Stimulated activated CD4-positive, alpha-beta T cell treated with anti-CD3 and anti-CD28 coated beads, Interleukin-12 subunit alpha, Interleukin-12 subunit beta, amount 100 ng/mL, for 4 hours (primary cell): ENCODE measurements around the gene CPA4.

Experiments
- DNase-seq: peaks from one replicate; pipeline ENCODE4 v3.0.0-alpha.2; 2020

Gene CPA4

DNA sequence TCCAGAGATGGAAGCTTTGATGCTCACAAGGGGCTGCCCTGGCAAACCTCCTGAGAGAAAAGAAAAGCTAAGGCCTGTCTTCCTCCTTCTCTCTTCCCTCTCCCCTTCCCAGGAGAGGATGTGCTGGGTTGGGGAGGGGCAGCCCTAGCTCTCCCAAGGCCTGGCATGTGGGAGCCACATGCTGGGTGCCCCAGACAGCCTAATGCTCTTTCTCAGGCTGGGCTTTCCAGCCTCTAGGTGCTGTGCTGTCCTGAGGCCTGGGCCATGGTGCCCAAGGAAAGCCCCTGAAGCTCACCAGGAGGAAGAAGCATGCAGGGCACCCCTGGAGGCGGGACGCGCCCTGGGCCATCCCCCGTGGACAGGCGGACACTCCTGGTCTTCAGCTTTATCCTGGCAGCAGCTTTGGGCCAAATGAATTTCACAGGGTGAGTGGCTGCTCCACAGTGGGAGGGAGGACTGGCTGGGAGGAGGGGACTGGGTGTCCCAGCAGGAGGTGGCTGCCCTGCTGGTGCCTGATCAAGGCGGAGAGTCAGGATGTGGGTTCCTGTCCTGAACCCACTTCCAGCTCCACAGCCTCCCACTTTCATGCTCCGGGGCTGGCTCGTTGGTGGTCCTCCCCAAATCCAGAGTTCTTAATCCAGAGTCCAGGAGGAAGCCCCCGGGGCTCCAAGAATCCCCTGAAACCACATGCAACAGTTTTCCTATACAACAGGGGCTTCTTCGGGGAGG lies 53.4 kb downstream of the CPA4 start:
- no peak for DNase-seq

- DNase-seq, result no peak
Observed at GRCh38 chr7:130346941-130347340, 54.0 kb downstream of the CPA4 start.

GRCh38 chr7:130349911-130350782 lies 57.2 kb downstream of the CPA4 start:
- DNase-seq, result no peak

- no peak for DNase-seq
Observed at GRCh38 chr7:130350945-130351790, 58.2 kb downstream of the CPA4 start.

DNA sequence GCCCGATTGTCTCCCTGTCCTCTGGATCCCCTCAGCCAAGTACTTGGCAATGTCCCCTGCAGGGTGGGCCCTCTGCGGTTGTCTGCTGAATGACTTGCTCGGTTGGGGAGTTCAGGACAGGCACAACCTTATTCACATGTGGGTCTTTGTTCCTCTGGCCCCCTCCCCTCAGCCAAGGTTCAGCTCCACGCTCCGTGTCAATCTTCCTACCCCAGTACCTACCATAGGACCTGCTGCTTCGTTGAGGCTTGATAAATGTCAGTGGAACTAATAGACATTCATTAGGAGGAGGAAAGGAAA lies 58.8 kb downstream of the CPA4 start:
- DNase-seq, result no peak

GRCh38 chr7:130352194-130353074 lies 59.5 kb downstream of the CPA4 start:
- no peak for DNase-seq

GRCh38 chr7:130353196-130353595 lies 60.2 kb downstream of the CPA4 start:
- DNase-seq, result no peak

GRCh38 chr7:130356121-130356875 lies 63.3 kb downstream of the CPA4 start:
- no peak for DNase-seq

DNA sequence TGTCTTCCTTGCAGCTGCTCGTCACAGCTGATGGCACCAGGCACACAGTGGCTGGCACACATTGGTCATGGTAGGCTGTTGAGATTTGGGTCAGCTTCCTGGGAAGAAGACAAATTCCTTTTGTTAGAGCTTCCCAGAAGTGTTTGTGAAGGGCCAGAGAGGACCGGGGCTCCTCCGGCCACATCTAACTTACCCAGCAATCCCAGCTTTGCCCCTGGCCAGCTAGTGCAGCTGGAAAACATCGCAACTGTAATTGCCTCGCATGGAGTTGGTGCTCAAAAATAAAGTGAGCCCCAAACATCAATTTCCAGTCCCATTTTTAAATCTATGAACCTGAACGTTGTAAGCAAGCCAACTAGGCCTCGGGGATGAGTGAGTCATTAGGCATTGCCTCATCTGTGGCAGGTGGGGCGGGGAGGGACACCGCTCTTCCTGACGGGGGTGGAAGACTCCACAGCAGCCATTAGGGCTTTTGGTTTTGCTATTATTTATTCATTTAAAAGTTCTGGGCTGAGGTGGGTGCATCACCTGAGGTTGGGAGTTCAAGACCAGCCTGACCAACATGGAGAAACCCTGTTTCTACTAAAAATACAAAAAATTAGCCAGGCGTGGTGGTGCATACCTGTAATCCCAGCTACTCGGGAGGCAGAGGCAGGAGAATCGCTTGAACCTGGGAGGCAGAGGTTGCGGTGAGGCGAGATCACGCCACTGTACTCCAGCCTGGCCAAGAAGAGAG lies 64.1 kb downstream of the CPA4 start:
- no peak for DNase-seq

GRCh38 chr7:130358471-130358870 lies 65.5 kb downstream of the CPA4 start:
- no peak for DNase-seq

DNA sequence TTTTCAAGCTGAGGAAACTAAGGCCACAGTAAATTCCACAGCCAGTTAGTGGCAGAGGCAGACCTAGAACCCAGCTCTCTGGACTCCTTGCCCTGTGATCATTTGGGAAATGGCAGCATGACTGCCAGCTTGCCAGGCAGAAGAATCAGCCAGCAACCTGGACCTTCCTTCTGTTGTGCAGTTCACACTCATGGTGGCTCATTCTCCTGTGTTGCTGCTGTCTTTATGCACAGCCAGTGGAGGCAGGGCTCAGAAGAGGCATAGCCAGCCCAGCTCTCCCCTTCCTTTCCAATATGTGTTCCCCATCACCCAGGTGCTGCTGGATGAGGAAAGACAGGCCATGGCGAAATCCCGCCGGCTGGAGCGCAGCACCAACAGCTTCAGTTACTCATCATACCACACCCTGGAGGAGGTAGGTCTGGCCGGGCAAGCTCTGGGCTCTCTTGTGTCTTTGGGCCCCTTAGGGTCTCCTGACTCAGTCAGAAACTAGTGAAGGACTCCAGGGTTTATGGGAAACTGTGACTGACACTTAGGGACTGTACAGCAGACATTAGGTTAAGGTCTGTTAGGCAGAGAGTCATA lies 66.4 kb downstream of the CPA4 start:
- DNase-seq, result no peak

GRCh38 chr7:130360518-130360917 lies 67.6 kb downstream of the CPA4 start:
- no peak for DNase-seq

GRCh38 chr7:130361681-130362080 lies 68.7 kb downstream of the CPA4 start:
- DNase-seq, result no peak

DNA sequence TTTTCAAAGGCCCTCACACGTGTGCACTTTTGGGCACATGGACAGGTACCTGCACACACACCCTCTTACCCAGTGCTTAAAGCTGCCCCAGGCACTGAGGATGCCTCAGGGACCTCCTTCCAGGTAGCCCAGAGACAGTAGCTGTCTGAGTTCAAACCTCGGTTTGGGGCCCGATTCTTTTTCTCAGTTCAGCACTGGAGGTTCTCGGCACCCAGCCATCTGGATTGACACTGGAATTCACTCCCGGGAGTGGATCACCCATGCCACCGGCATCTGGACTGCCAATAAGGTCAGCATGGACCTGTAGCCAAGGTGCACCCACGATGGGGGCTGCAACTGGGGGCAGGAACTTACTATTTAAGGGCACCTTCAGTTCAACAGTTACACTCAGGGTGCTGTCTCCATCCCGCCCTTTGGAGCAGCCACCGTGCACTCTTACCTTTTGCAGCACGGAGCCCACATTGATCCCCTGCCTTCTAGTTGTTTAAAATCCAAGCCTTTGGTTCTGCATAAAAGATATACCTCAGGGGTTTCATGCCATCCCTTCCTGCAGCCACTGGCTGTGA lies 69.4 kb downstream of the CPA4 start:
- no peak for DNase-seq

- DNase-seq, result no peak
Observed at GRCh38 chr7:130363026-130363847, 70.3 kb downstream of the CPA4 start.

GRCh38 chr7:130364451-130364850 lies 71.5 kb downstream of the CPA4 start:
- no peak for DNase-seq

DNA sequence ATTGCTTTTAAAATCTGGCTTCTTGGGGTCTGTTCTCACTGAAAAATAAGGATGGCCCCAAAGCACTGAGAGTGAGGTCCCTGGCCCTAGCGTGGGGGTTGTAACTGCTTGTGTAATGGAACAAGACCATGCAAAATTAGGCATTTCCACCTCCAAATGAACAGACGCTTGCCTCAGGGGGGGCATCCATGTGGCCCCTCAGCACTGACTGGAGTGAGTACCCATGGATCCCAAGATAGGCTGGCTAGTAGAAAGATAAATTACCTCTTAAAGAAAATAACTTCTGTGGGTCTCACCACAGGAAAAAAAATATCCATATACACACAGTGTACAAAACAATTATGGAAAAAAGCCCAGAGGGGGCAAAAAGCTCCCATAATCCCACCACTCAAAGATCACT lies 72.1 kb downstream of the CPA4 start:
- DNase-seq, result no peak

DNA sequence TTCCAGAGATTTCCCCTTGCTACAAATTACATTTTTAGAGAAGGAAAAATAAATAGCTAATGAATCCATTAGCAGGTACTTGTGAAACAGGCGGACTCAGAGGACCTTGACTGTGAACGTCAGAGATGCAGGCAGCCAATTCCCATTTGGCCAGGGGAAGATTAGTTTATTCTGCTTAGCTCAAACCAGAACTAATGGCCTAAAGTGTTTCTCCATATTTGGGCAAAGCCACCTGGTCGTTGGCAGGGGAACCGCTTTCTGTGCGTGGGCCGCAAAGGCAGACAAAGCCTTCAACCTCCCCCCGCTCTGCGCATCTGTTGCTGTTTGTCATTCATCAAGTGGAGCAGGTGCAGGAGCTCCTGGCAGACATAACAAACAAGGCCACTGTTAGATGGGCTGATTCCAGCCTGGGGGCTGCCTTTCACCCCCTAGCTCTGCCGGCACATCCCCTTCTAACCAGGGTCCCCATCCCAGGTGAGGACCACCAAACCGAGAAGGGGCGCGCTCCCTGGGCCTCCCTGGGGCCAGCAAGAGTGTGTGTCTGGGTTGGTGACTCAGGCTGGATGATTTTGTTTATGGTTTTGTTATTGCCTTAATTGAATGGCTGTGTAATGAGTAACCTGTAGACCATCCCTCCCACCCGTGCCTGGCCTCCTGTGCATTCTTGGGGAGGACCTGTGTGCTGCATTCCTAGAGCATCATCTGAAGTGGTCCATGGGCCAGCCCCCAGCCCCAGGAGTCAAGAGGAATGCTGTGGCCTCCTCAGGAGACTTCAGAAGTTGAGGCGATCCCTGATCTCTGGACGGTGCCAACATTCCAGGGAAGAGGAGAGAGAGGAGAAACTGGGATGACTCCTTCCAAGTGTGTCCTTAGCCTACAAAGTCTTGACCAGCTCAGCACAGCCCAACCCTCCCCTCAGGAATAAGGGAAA lies 72.8 kb downstream of the CPA4 start:
- no peak for DNase-seq
